ENCODE results near the gene CREB3L1.
A peak's percentile ranks its signal among the peaks of the same experiment; 100 is the strongest.
"Not testable (repeated sequence)": the region's sequence is repeated elsewhere in the genome, so short reads cannot be mapped to it uniquely, and the experiment has no call there.

Gene CREB3L1

GRCh38 chr11:46298699-46299433 is 21.4 kb downstream of the CREB3L1 start:
- DNase-seq: no peak

GRCh38 chr11:46299451-46299961 is 22.0 kb downstream of the CREB3L1 start:
- DNase-seq: no peak

- DNase-seq: no peak
Observed at GRCh38 chr11:46300270-46300669, 22.8 kb downstream of the CREB3L1 start.

GRCh38 chr11:46302866-46303265 is 25.4 kb downstream of the CREB3L1 start:
- no peak for DNase-seq

- DNase-seq: not testable (repeated sequence)
Observed at GRCh38 chr11:46304036-46304435, 26.6 kb downstream of the CREB3L1 start.

- DNase-seq: no peak
Observed at GRCh38 chr11:46304605-46305179, 27.2 kb downstream of the CREB3L1 start.

GRCh38 chr11:46305295-46305694 is 27.8 kb downstream of the CREB3L1 start:
- DNase-seq: no peak

GRCh38 chr11:46306296-46306853 is 28.9 kb downstream of the CREB3L1 start:
- no peak for DNase-seq

GRCh38 chr11:46307369-46307768 is 29.9 kb downstream of the CREB3L1 start:
- DNase-seq: no peak

GRCh38 chr11:46307785-46308341 is 30.4 kb downstream of the CREB3L1 start:
- DNase-seq: no peak

- DNase-seq: peak; percentile 50 to 68
Observed at GRCh38 chr11:46308631-46309419, 31.4 kb downstream of the CREB3L1 start.

- no peak for DNase-seq
Observed at GRCh38 chr11:46309814-46310259, 32.4 kb downstream of the CREB3L1 start.

GRCh38 chr11:46315033-46315738 is 37.7 kb downstream of the CREB3L1 start:
- peak; percentile 60 to 70 for DNase-seq

- no peak for DNase-seq
Observed at GRCh38 chr11:46315783-46316563, 38.5 kb downstream of the CREB3L1 start.

GRCh38 chr11:46319074-46319453 is 41.6 kb downstream of the CREB3L1 start:
- DNase-seq: no peak

- no peak for DNase-seq
Observed at GRCh38 chr11:46321757-46322156, 44.3 kb downstream of the CREB3L1 start.

GRCh38 chr11:46322759-46323158 is 45.3 kb downstream of the CREB3L1 start:
- DNase-seq: no peak

- no peak for DNase-seq
Observed at GRCh38 chr11:46326813-46327416, 49.5 kb downstream of the CREB3L1 start.

- no peak for DNase-seq
Observed at GRCh38 chr11:46327829-46328228, 50.4 kb downstream of the CREB3L1 start.

GRCh38 chr11:46330154-46330553 is 52.7 kb downstream of the CREB3L1 start:
- DNase-seq: no peak

All from stimulated activated CD4-positive, alpha-beta T cell treated with anti-CD3 and anti-CD28 coated beads, Interleukin-4, amount 100 ng/mL, for 4 hours (primary cell).